IMR-90 (cell line): ENCODE results near the gene PLEKHA8. TPM values are rescaled to one million over a fixed set of nuclear protein-coding genes. Genes with fewer than 3 reads are reported as not detected.

ENCODE experiments used
- ATAC-seq: fragments of 200-7000 bp; cut with Tn5 transposase; 2 replicates; pipeline ENCODE4 v1.9.1; 2020; ENCODE audit warnings: low read depth, mild to moderate bottlenecking, moderate library complexity
- BruUV-seq: library from RNA; stranded (reverse); fragments of 400-500 nt; replicated peaks from 2 replicates; lab custom pipeline; 2021; lab: Mats Ljungman, UMichigan
- CTCF ChIA-PET: fragments of 300-600 bp; formaldehyde crosslinking; extraction: SDS; loops from one replicate; lab custom pipeline; 2021; ENCODE audit warnings: antibody characterized with exemption; lab: Yijun Ruan, JAX
- POLR2A ChIA-PET: fragments of 300-600 bp; sonication (Branson Sonifier 250); formaldehyde crosslinking; loops from one replicate; lab custom pipeline; 2022; ENCODE audit warnings: antibody characterized with exemption; ENCODE audit not compliant: unreplicated experiment; lab: Charles Lee
- DNase-seq: peaks from one replicate; pipeline ENCODE4 v3.0.0; 2013
- H2AFZ ChIP-seq: replicated peaks from 2 replicates; pipeline ENCODE3; 2013; ENCODE audit warnings: low read length, mild to moderate bottlenecking; ENCODE audit not compliant: poor library complexity
- H2AK5ac ChIP-seq: 2 replicates; pipeline ENCODE4 v1.6.1; 2013; ENCODE audit warnings: low read depth, low read length, inconsistent platforms
- H2AK9ac ChIP-seq: replicated peaks from 2 replicates; pipeline ENCODE3; 2013; ENCODE audit warnings: mild to moderate bottlenecking, low read depth, low read length, moderate library complexity; ENCODE audit not compliant: poor library complexity
- H2BK120ac ChIP-seq: 2 replicates; pipeline ENCODE4 v1.6.1; 2013; ENCODE audit warnings: low read depth, low read length, inconsistent platforms
- H2BK15ac ChIP-seq: 3 replicates; pipeline ENCODE4 v1.6.1; 2013; ENCODE audit warnings: low read depth, low read length, inconsistent platforms
- H2BK20ac ChIP-seq: 2 replicates; pipeline ENCODE4 v1.6.1; 2013; ENCODE audit warnings: low read depth, mild to moderate bottlenecking, inconsistent platforms, low read length, moderate library complexity
- H2BK5ac ChIP-seq: 2 replicates; pipeline ENCODE4 v1.6.1; 2013; ENCODE audit warnings: mild to moderate bottlenecking, low read depth, low read length, inconsistent platforms; ENCODE audit not compliant: poor library complexity, severe bottlenecking
- H3K14ac ChIP-seq: replicated peaks from 2 replicates; pipeline ENCODE4 v1.6.1; 2013; ENCODE audit warnings: low read depth, low read length, inconsistent platforms
- H3K18ac ChIP-seq: 2 replicates; pipeline ENCODE4 v1.6.1; 2013; ENCODE audit warnings: low read depth, low read length, control low read depth
- H3K23ac ChIP-seq: 2 replicates; pipeline ENCODE4 v1.6.1; 2013; ENCODE audit warnings: low read depth, low read length, inconsistent platforms
- H3K27ac ChIP-seq: 2 replicates; pipeline ENCODE4 v1.5.1; 2013; ENCODE audit warnings: mild to moderate bottlenecking, control low read depth, low read length; ENCODE audit not compliant: insufficient read depth
- H3K27me3 ChIP-seq: 2 replicates; pipeline ENCODE4 v1.6.1; 2013; ENCODE audit warnings: low read length; ENCODE audit not compliant: control insufficient read depth, insufficient read depth
- H3K36me3 ChIP-seq: 2 replicates; pipeline ENCODE4 v1.6.1; 2013; ENCODE audit warnings: low read length, mixed read lengths; ENCODE audit not compliant: control insufficient read depth, insufficient read depth
- H3K4ac ChIP-seq: 2 replicates; pipeline ENCODE4 v1.6.1; 2013; ENCODE audit warnings: low read depth, low read length, inconsistent platforms
- H3K4me1 ChIP-seq: 2 replicates; pipeline ENCODE4 v1.6.1; 2013; ENCODE audit warnings: low read length, mixed read lengths; ENCODE audit not compliant: control insufficient read depth, insufficient read depth
- H3K4me2 ChIP-seq: 2 replicates; pipeline ENCODE4 v1.6.1; 2013; ENCODE audit warnings: low read depth, mild to moderate bottlenecking, control low read depth, low read length, moderate library complexity
- H3K4me3 ChIP-seq: 2 replicates; pipeline ENCODE4 v1.5.1; 2013; ENCODE audit warnings: low read depth, mild to moderate bottlenecking, control low read depth, low read length, moderate library complexity; ENCODE audit not compliant: insufficient read depth
- H3K56ac ChIP-seq: 2 replicates; pipeline ENCODE4 v1.6.1; 2013; ENCODE audit warnings: low read length, inconsistent platforms; ENCODE audit not compliant: insufficient read depth; ENCODE audit errors: extremely low read depth
- H3K79me1 ChIP-seq, 2 experiments: 2 replicates each; pipeline ENCODE4 v1.6.1; 2013; ENCODE audit warnings: low read length in 2 of 2, inconsistent platforms in 1 of 2, low read depth in 1 of 2
- H3K9ac ChIP-seq: 2 replicates; pipeline ENCODE4 v1.6.1; 2013; ENCODE audit warnings: low read depth, low read length, control low read depth
- H3K9me1 ChIP-seq: 2 replicates; pipeline ENCODE4 v1.6.1; 2013; ENCODE audit warnings: low read length, inconsistent platforms; ENCODE audit not compliant: insufficient read depth
- H3K9me3 ChIP-seq: 2 replicates; pipeline ENCODE4 v1.6.1; 2013; ENCODE audit warnings: low read length; ENCODE audit not compliant: control insufficient read depth, insufficient read depth
- H4K20me1 ChIP-seq: 2 replicates; pipeline ENCODE4 v1.6.1; 2013; ENCODE audit warnings: low read length, inconsistent platforms; ENCODE audit not compliant: insufficient read depth
- H4K5ac ChIP-seq: 2 replicates; pipeline ENCODE4 v1.6.1; 2013; ENCODE audit warnings: mild to moderate bottlenecking, low read depth, low read length, control low read depth
- H4K8ac ChIP-seq, 2 experiments: 2 replicates each; pipeline ENCODE4 v1.6.1; 2013; ENCODE audit warnings: low read depth in 2 of 2, low read length in 2 of 2, control low read depth in 1 of 2, inconsistent platforms in 1 of 2
- H4K91ac ChIP-seq: 2 replicates; pipeline ENCODE4 v1.6.1; 2013; ENCODE audit warnings: low read depth, low read length, inconsistent platforms; ENCODE audit not compliant: insufficient read depth
- BHLHE40 ChIP-seq: fragments of 150-350 bp; IDR thresholded peaks from 2 replicates; pipeline ENCODE4 v1.6.1; 2016; ENCODE audit warnings: mild to moderate bottlenecking, low read depth, low read length
- ELK1 ChIP-seq: fragments of 150-350 bp; IDR thresholded peaks from 2 replicates; pipeline ENCODE4 v1.6.1; 2016; ENCODE audit warnings: low read depth, mild to moderate bottlenecking, low read length, moderate library complexity, borderline replicate concordance
- dilution Hi-C: fragments of 300-500 bp; cut with HindIII; formaldehyde crosslinking; loops from one replicate; pipeline ENCODE4 v1.14.3; 2018; ENCODE audit warnings: low sequenced_read_pairs; ENCODE audit not compliant: unreplicated experiment
- in situ Hi-C: fragments of 300-500 bp; cut with MboI; formaldehyde crosslinking; loops from 3 replicates; pipeline ENCODE4 v1.14.3; 2019; ENCODE audit warnings: low sequenced_read_pairs, inconsistent platforms, mixed read lengths
- intact Hi-C: fragments of 100-400 bp; cut with micrococcal nuclease; formaldehyde crosslinking; loops from 2 replicates; pipeline ENCODE4 v1.10.0; 2022
- polyA plus RNA-seq, 3 experiments: library from polyadenylated mRNA; depleted of rRNA; stranded (reverse); fragments of >200 nt; gene quantifications; 2 replicates each; pipeline ENCODE4 v1.2.3, GENCODE V29; 2012; ENCODE audit warnings: low replicate concordance in 1 of 3
- total RNA-seq: library from RNA; depleted of rRNA; stranded (reverse); fragments of >200 nt; gene quantifications from 2 replicates; pipeline ENCODE4 v1.2.3, GENCODE V29; 2012

PLEKHA8 gene
- total and polyA plus RNA-seq, 2 of the 4 experiments (the other 2 are of a cell fraction) = 3.6 to 9.7 TPM

- no peaks in the 10 kb centered on the region for H3K9me3 ChIP-seq
- no peak overlapping the region for H2BK15ac ChIP-seq
- H2BK120ac ChIP-seq = no peak overlapping the region
- H2AFZ ChIP-seq = no peak overlapping the region
- H4K91ac ChIP-seq = no peak overlapping the region
- H3K56ac ChIP-seq = no peak overlapping the region
- peaks cover 21% of the 10 kb centered on the region for H3K9me1 ChIP-seq
- peaks cover 2% of the 10 kb centered on the region for H3K36me3 ChIP-seq
- dilution Hi-C loops (no loop called here), in situ Hi-C loops (no loop called here), intact Hi-C loops (no loop called here)
- H3K23ac ChIP-seq = no peak overlapping the region
- no peak overlapping the region for H2AK9ac ChIP-seq
- TF ChIP-seq BHLHE40 (no peak), ELK1 (no peak)
- no peak for ATAC-seq
- no peak overlapping the region for H2AK5ac ChIP-seq
- H4K20me1 ChIP-seq = peaks cover 66% of the 10 kb centered on the region
- H3K4me3 ChIP-seq = no peak overlapping the region
- H4K8ac ChIP-seq = no peak overlapping the region
- no peak overlapping the region for H3K14ac ChIP-seq
- no peak overlapping the region for H3K9ac ChIP-seq
- DNase-seq = no peak
- H3K4me2 ChIP-seq = no peak overlapping the region
- H3K27ac ChIP-seq = no peak overlapping the region
- no peak overlapping the region for H2BK20ac ChIP-seq
- no peak overlapping the region for H4K5ac ChIP-seq
- peaks cover 10% of the 10 kb centered on the region for H3K4me1 ChIP-seq
- CTCF ChIA-PET = no interaction called here
- H3K79me1 ChIP-seq = peaks cover 25 to 66% of the 10 kb centered on the region in 2 experiments
- POLR2A ChIA-PET = no interaction called here
- H2BK5ac ChIP-seq = no peak overlapping the region
- BruUV-seq = no TSS peak
- no peak overlapping the region for H3K4ac ChIP-seq
- no peaks in the 10 kb centered on the region for H3K27me3 ChIP-seq
- H3K18ac ChIP-seq = no peak overlapping the region
These were observed 48.1 kb upstream of the PLEKHA8 start for GRCh38 chr7:29980151-29980550.
